ENCODE results near the gene ENOPH1.

DNA sequence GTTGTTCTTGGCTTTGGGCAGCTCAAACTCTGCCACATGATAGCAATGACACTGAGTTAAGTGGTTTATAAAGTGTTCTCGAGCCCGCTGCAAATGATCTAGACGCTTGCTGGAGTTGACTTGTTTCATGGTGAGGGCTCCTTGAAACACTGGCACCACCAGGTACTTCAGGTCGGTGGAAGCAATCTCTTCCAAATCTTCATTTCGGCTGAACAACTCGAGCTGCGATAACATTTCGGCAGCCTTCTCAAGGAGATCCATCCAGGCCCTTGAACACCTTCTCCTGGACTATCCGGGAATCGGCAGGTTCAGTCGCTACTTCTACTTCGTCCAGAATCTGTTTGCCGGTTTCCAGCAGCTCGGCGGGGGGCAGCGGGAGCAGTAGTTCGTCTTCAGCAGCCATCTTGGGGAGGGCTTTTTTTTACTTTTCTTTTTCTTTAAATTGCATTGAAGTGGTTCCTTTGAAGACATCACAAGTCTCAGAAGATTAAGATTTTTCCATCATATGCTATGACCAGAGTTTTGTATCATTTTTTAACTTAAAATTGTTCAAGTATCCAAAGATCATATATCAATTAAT is 28.1 kb upstream of the ENOPH1 start:
- TF ChIP-seq, protein P1, sequence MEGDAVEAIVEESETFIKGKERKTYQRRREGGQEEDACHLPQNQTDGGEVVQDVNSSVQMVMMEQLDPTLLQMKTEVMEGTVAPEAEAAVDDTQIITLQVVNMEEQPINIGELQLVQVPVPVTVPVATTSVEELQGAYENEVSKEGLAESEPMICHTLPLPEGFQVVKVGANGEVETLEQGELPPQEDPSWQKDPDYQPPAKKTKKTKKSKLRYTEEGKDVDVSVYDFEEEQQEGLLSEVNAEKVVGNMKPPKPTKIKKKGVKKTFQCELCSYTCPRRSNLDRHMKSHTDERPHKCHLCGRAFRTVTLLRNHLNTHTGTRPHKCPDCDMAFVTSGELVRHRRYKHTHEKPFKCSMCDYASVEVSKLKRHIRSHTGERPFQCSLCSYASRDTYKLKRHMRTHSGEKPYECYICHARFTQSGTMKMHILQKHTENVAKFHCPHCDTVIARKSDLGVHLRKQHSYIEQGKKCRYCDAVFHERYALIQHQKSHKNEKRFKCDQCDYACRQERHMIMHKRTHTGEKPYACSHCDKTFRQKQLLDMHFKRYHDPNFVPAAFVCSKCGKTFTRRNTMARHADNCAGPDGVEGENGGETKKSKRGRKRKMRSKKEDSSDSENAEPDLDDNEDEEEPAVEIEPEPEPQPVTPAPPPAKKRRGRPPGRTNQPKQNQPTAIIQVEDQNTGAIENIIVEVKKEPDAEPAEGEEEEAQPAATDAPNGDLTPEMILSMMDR (IDR thresholded peaks at IDR 0.05; ENCODE audit: insufficient read depth, low read length, poor library complexity, severe bottlenecking): no peak
- no peak for TF ChIP-seq EZH2phosphoT487 (conservative IDR thresholded peaks at IDR 0.05; ENCODE audit: low read length)

Data from SU-DHL-6 (cell line).